HEK293 (cell line): ENCODE measurements around the gene PSMD12.

Source experiments
- CTCF ChIA-PET: fragments of 350-600 bp; formaldehyde crosslinking; extraction: SDS; loops from one replicate; lab custom pipeline; 2021; ENCODE audit warnings: antibody characterized with exemption; lab: Yijun Ruan, JAX
- POLR2A ChIA-PET: fragments of 300-600 bp; formaldehyde crosslinking; extraction: SDS; loops from one replicate; lab custom pipeline; 2020; ENCODE audit warnings: antibody characterized with exemption, inconsistent platforms; lab: Yijun Ruan, JAX
- H3K27ac ChIP-seq: fragments of 200-500 bp; sonication (Bioruptor generic); 2 replicates; pipeline ENCODE4 v1.5.1; 2014; ENCODE audit warnings: low read depth, low read length, control low read depth, inconsistent platforms; ENCODE audit errors: extremely low read depth
- H3K36me3 ChIP-seq, 2 experiments: fragments of 200-500 bp in 1 of 2; sonication (Bioruptor generic) in 1 of 2; 1 replicate in 1 of 2; 2 replicates in 1 of 2; pipeline ENCODE4 v1.5.1; 2014 to 2017; ENCODE audit warnings: inconsistent platforms in 2 of 2, low read length in 2 of 2; ENCODE audit not compliant: control insufficient read depth in 2 of 2, insufficient read depth in 1 of 2
- H3K4me1 ChIP-seq: fragments of 200-500 bp; sonication (Bioruptor generic); 2 replicates; pipeline ENCODE4 v1.5.1; 2014; ENCODE audit warnings: mild to moderate bottlenecking, low read length, inconsistent platforms; ENCODE audit not compliant: control insufficient read depth, insufficient read depth
- H3K4me3 ChIP-seq: 2 replicates; pipeline ENCODE4 v1.5.1; 2011; ENCODE audit warnings: low read depth, mild to moderate bottlenecking, control low read depth, low read length, moderate library complexity
- H3K9me3 ChIP-seq: fragments of 200-500 bp; sonication (Bioruptor generic); 2 replicates; pipeline ENCODE4 v1.5.1; 2014; ENCODE audit warnings: low read depth, low read length, inconsistent platforms; ENCODE audit not compliant: control insufficient read depth, insufficient read depth
- BCL11B ChIP-seq: fragments of 450-650 bp; formaldehyde crosslinking; IDR thresholded peaks from 2 replicates; pipeline ENCODE4 v1.5.1; 2016; ENCODE audit warnings: low read depth, missing biosample characterization, missing genetic modification characterization
- GLIS1 ChIP-seq: fragments of 450-650 bp; formaldehyde crosslinking; IDR thresholded peaks from 2 replicates; pipeline ENCODE4 v1.5.1; 2016; ENCODE audit warnings: missing biosample characterization, missing genetic modification characterization
- GLIS2 ChIP-seq: fragments of 450-650 bp; formaldehyde crosslinking; IDR thresholded peaks from 2 replicates; pipeline ENCODE4 v1.5.1; 2016; ENCODE audit warnings: missing biosample characterization, missing genetic modification characterization
- KLF8 ChIP-seq: fragments of 450-650 bp; formaldehyde crosslinking; IDR thresholded peaks from 2 replicates; pipeline ENCODE4 v1.5.1; 2016; ENCODE audit warnings: missing biosample characterization, missing genetic modification characterization
- MEIS1 ChIP-seq: sonication (generic); formaldehyde crosslinking; IDR thresholded peaks from 2 replicates; pipeline ENCODE4 v1.8.1; 2022; ENCODE audit warnings: missing genetic modification reagents, mild to moderate bottlenecking, borderline replicate concordance
- OSR2 ChIP-seq: fragments of 450-650 bp; formaldehyde crosslinking; IDR thresholded peaks from 2 replicates; pipeline ENCODE4 v1.5.1; 2016; ENCODE audit warnings: missing biosample characterization, missing genetic modification characterization
- OVOL3 ChIP-seq: fragments of 450-650 bp; formaldehyde crosslinking; IDR thresholded peaks from 2 replicates; pipeline ENCODE4 v1.5.1; 2016; ENCODE audit warnings: missing biosample characterization, missing genetic modification characterization
- PBX3 ChIP-seq: sonication (generic); formaldehyde crosslinking; IDR thresholded peaks from 2 replicates; pipeline ENCODE4 v1.8.1; 2022; ENCODE audit warnings: mild to moderate bottlenecking, moderate library complexity, missing genetic modification reagents
- ZBTB1 ChIP-seq: fragments of 450-650 bp; formaldehyde crosslinking; IDR thresholded peaks from 2 replicates; pipeline ENCODE4 v1.5.1; 2016; ENCODE audit warnings: missing biosample characterization, missing genetic modification characterization
- ZBTB11 ChIP-seq: fragments of 450-650 bp; formaldehyde crosslinking; conservative IDR thresholded peaks from 2 replicates; pipeline ENCODE4 v1.5.1; 2016; ENCODE audit warnings: low read depth, missing biosample characterization, missing genetic modification characterization
- ZBTB20 ChIP-seq: fragments of 450-650 bp; formaldehyde crosslinking; IDR thresholded peaks from 2 replicates; pipeline ENCODE4 v1.5.1; 2016; ENCODE audit warnings: missing biosample characterization, missing genetic modification characterization
- ZBTB8A ChIP-seq: fragments of 450-650 bp; formaldehyde crosslinking; IDR thresholded peaks from 2 replicates; pipeline ENCODE4 v1.5.1; 2016; ENCODE audit warnings: missing biosample characterization, missing genetic modification characterization
- ZFP69B ChIP-seq: fragments of 450-650 bp; formaldehyde crosslinking; IDR thresholded peaks from 2 replicates; pipeline ENCODE4 v1.5.1; 2016; ENCODE audit warnings: missing biosample characterization, missing genetic modification characterization
- ZNF19 ChIP-seq: fragments of 450-650 bp; formaldehyde crosslinking; IDR thresholded peaks from 2 replicates; pipeline ENCODE4; 2016; ENCODE audit warnings: missing biosample characterization, missing genetic modification characterization, low read depth
- ZNF221 ChIP-seq: fragments of 450-650 bp; formaldehyde crosslinking; IDR thresholded peaks from 2 replicates; pipeline ENCODE4 v1.5.1; 2017; ENCODE audit warnings: missing biosample characterization, missing genetic modification characterization, borderline replicate concordance
- ZNF26 ChIP-seq: fragments of 450-650 bp; formaldehyde crosslinking; IDR thresholded peaks from 2 replicates; pipeline ENCODE4 v1.5.1; 2016; ENCODE audit warnings: missing biosample characterization, missing genetic modification characterization
- ZNF292 ChIP-seq: fragments of 450-650 bp; formaldehyde crosslinking; IDR thresholded peaks from 2 replicates; pipeline ENCODE4 v1.5.1; 2016; ENCODE audit warnings: low read depth, missing biosample characterization, missing genetic modification characterization, borderline replicate concordance
- ZNF366 ChIP-seq: fragments of 450-650 bp; formaldehyde crosslinking; conservative IDR thresholded peaks from 2 replicates; pipeline ENCODE4 v1.5.1; 2016; ENCODE audit warnings: missing biosample characterization, missing genetic modification characterization
- ZNF394 ChIP-seq: fragments of 450-650 bp; formaldehyde crosslinking; IDR thresholded peaks from 2 replicates; pipeline ENCODE4 v1.5.1; 2016; ENCODE audit warnings: missing biosample characterization, missing genetic modification characterization, mild to moderate bottlenecking, moderate library complexity, borderline replicate concordance
- ZNF416 ChIP-seq: fragments of 450-650 bp; formaldehyde crosslinking; IDR thresholded peaks from 2 replicates; pipeline ENCODE4 v1.5.1; 2016; ENCODE audit warnings: missing biosample characterization, missing genetic modification characterization
- ZNF561 ChIP-seq: fragments of 450-650 bp; IDR thresholded peaks from 2 replicates; pipeline ENCODE4 v1.5.1; 2018; ENCODE audit warnings: missing biosample characterization, missing genetic modification characterization, borderline replicate concordance
- ZNF580 ChIP-seq: fragments of 450-650 bp; formaldehyde crosslinking; IDR thresholded peaks from 2 replicates; pipeline ENCODE4 v1.5.1; 2016; ENCODE audit warnings: missing biosample characterization, missing genetic modification characterization
- ZNF596 ChIP-seq: fragments of 450-650 bp; IDR thresholded peaks from 2 replicates; pipeline ENCODE4 v1.5.0; 2018; ENCODE audit warnings: missing biosample characterization, mild to moderate bottlenecking, missing genetic modification characterization, moderate library complexity
- ZNF624 ChIP-seq: fragments of 450-650 bp; formaldehyde crosslinking; IDR thresholded peaks from 2 replicates; pipeline ENCODE4 v1.5.1; 2017; ENCODE audit warnings: missing biosample characterization, missing genetic modification characterization
- ZNF654 ChIP-seq: fragments of 450-650 bp; formaldehyde crosslinking; IDR thresholded peaks from 2 replicates; pipeline ENCODE4 v1.5.1; 2016; ENCODE audit warnings: low read depth, missing biosample characterization, missing genetic modification characterization
- ZNF785 ChIP-seq: fragments of 450-650 bp; formaldehyde crosslinking; IDR thresholded peaks from 2 replicates; pipeline ENCODE4 v1.5.1; 2016; ENCODE audit warnings: missing biosample characterization, missing genetic modification characterization
- ZNF791 ChIP-seq: fragments of 450-650 bp; formaldehyde crosslinking; IDR thresholded peaks from 2 replicates; pipeline ENCODE4 v1.5.1; 2016; ENCODE audit warnings: missing biosample characterization, missing genetic modification characterization
- ZXDB ChIP-seq: fragments of 450-650 bp; formaldehyde crosslinking; IDR thresholded peaks from 2 replicates; pipeline ENCODE4 v1.5.1; 2016; ENCODE audit warnings: missing biosample characterization, missing genetic modification characterization

The PSMD12 gene

GRCh38 chr17:67401106-67401505, 34.7 kb upstream of the PSMD12 start:
- Histone ChIP-seq H3K27ac (no peak overlapping the region), H3K4me1 (peaks cover 3% of the 10 kb centered on the region; the same call in 1 of the 2 replicates), H3K36me3 (no peaks in the 10 kb centered on the region; a peak in 1 of 3 replicates), H3K9me3 (no peaks in the 10 kb centered on the region), H3K4me3 (no peak overlapping the region)
- TF ChIP-seq ZFP69B (tag by site-specific recombination) (no peak), ZNF26 (tag by site-specific recombination) (no peak), GLIS1 (tag by site-specific recombination) (no peak), KLF8 (no peak), ZNF366 (tag by site-specific recombination) (no peak), ZNF624 (no peak), ZBTB11 (tag by site-specific recombination) (no peak), ZNF416 (no peak), GLIS2 (tag by site-specific recombination) (no peak), OVOL3 (tag by site-specific recombination) (no peak), ZNF596 (tag by site-specific recombination) (no peak), ZNF221 (no peak), ZNF654 (tag by site-specific recombination) (no peak), ZNF785 (tag by site-specific recombination) (no peak), ZNF791 (tag by site-specific recombination) (no peak), ZBTB1 (tag by site-specific recombination) (no peak), ZNF580 (tag by site-specific recombination) (no peak), ZNF292 (no peak)
- POLR2A ChIA-PET, result no interaction called here
- CTCF ChIA-PET, result interaction anchor here (1.1 kb wide), 1 partner anchor 289 kb away, joined by 6 read pairs; no protein-coding TSS in a partner anchor

- Histone ChIP-seq H3K9me3 (no peaks in the 10 kb centered on the region), H3K27ac (no peak overlapping the region), H3K4me1 (peaks cover 3% of the 10 kb centered on the region; the same call in 1 of the 2 replicates), H3K4me3 (no peak overlapping the region), H3K36me3 (no peaks in the 10 kb centered on the region)
- ChIA-PET POLR2A (no interaction called here), CTCF (interaction anchor here (0.6 to 1.1 kb wide), 3 partner anchors 22 to 290 kb away, joined by 3 to 6 read pairs (median 3); no protein-coding TSS in a partner anchor)
- TF ChIP-seq BCL11B (tag by site-specific recombination), result no peak
- TF ChIP-seq OSR2, result peak; percentile 62
- TF ChIP-seq MEIS1, result no peak
- TF ChIP-seq ZBTB8A, result peak; percentile 43; the same call in 1 of the 2 replicates
- TF ChIP-seq ZBTB20 (tag by site-specific recombination), result no peak
- no peak for TF ChIP-seq PBX3
- TF ChIP-seq ZNF416, result no peak
- peak; percentile 33; the same call in 1 of the 2 replicates for TF ChIP-seq ZXDB (tag by site-specific recombination)
- 0 out of 2 replicates have a peak, but pooled peaks have one; percentile 8 for TF ChIP-seq GLIS1 (tag by site-specific recombination)
- no peak for TF ChIP-seq ZNF394
- TF ChIP-seq ZNF19 (tag by site-specific recombination), result no peak
- TF ChIP-seq ZNF561 (tag by site-specific recombination), result 0 out of 2 replicates have a peak, but pooled peaks have one; percentile 25
These were observed 33.8 kb upstream of the PSMD12 start for GRCh38 chr17:67400193-67400592.
